ENCODE measurements around the gene TIGD6.

DNA sequence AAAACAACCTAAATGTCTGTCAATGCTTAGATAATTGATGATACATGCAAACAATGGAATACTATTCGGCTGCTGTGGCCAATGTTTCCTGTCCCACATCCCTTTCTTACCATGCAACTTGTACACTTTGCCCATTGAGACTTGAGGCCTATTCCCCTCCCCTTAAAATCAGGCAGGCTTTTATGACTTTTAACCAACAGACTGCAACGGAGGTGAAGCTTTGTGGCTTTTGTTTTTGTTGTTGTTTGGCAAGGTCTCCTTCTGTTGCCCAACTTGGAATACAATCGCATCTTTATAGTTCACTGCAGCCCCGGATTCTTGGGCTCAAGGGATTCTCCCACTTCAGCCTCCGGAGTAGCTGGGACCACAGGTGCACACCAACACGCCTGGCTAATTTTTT lies 45.7 kb downstream of the TIGD6 start:
- TF ChIP-seq, protein P1, sequence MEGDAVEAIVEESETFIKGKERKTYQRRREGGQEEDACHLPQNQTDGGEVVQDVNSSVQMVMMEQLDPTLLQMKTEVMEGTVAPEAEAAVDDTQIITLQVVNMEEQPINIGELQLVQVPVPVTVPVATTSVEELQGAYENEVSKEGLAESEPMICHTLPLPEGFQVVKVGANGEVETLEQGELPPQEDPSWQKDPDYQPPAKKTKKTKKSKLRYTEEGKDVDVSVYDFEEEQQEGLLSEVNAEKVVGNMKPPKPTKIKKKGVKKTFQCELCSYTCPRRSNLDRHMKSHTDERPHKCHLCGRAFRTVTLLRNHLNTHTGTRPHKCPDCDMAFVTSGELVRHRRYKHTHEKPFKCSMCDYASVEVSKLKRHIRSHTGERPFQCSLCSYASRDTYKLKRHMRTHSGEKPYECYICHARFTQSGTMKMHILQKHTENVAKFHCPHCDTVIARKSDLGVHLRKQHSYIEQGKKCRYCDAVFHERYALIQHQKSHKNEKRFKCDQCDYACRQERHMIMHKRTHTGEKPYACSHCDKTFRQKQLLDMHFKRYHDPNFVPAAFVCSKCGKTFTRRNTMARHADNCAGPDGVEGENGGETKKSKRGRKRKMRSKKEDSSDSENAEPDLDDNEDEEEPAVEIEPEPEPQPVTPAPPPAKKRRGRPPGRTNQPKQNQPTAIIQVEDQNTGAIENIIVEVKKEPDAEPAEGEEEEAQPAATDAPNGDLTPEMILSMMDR (IDR thresholded peaks at IDR 0.05) = no peak
- TF ChIP-seq POLR2A (IDR thresholded peaks at IDR 0.05; ENCODE audit: low read depth) (no peak), POLR2AphosphoS5 (IDR thresholded peaks at IDR 0.05) (no peak), EP300 (IDR thresholded peaks at IDR 0.05) (no peak)

Measured in esophagus muscularis mucosa (tissue), 4 donors.